ENCODE measurements around the gene UNK.

Gene UNK

GRCh38 chr17:75842963-75843576 is 58.5 kb downstream of the UNK start:
- DNase-seq = no peak
- Histone ChIP-seq H4K8ac (ENCODE audit: low read depth, low read length) (no peak overlapping the region), H3K9ac (ENCODE audit: low read length) (no peak overlapping the region), H3K27ac (ENCODE audit: low read depth, low read length) (no peak overlapping the region), H2AK5ac (ENCODE audit: low read length) (no peak overlapping the region), H3K79me2 (ENCODE audit: control insufficient read depth, insufficient read depth, low read length) (no peaks in the 10 kb centered on the region), H3K56ac (ENCODE audit: low read length) (no peak overlapping the region), H3K23ac (ENCODE audit: low read length) (no peak overlapping the region), H3K18ac (ENCODE audit: low read length) (no peak overlapping the region), H3K4me1 (ENCODE audit: control insufficient read depth, low read depth, low read length) (peaks cover 7% of the 10 kb centered on the region), H3K4me3 (ENCODE audit: low read length) (no peak overlapping the region), H2BK5ac (ENCODE audit: low read length) (no peak overlapping the region), H3K36me3 (ENCODE audit: control insufficient read depth, insufficient read depth, low read length) (peaks cover 5% of the 10 kb centered on the region), H3K4ac (ENCODE audit: low read depth, low read length) (no peak overlapping the region), H4K5ac (ENCODE audit: low read length) (no peak overlapping the region), H3K4me2 (ENCODE audit: low read length) (no peak overlapping the region), H2BK120ac (ENCODE audit: low read depth, low read length) (no peak overlapping the region), H3K27me3 (ENCODE audit: insufficient read depth, low read length, poor library complexity) (no peaks in the 10 kb centered on the region), H3K79me1 (ENCODE audit: low read length) (no peaks in the 10 kb centered on the region), H2BK15ac (replicated peaks; ENCODE audit: low read depth) (no peak overlapping the region)
- no CpG with 5 or more reads among the region's 22 CpGs for WGBS (ENCODE audit: extremely low coverage, insufficient coverage, low lambda C conversion rate)

GRCh38 chr17:75843577-75844529 is 59.2 kb downstream of the UNK start, which contains the start of gene UNC13D:
TSS of gene UNC13D (minus strand) at chr17:75844404. CDS start at chr17:75844337, 67 bp downstream.
- H4K8ac ChIP-seq (ENCODE audit: low read depth, low read length) = no peak within 1 kb of the TSS
- H3K4me1 ChIP-seq (ENCODE audit: control insufficient read depth, low read depth, low read length) = peaks cover 7% of the 10 kb centered on the region
- no peak within 1 kb of the TSS for H2AK5ac ChIP-seq (ENCODE audit: low read length)
- no peak within 1 kb of the TSS for H2BK120ac ChIP-seq (ENCODE audit: low read depth, low read length)
- no peak within 1 kb of the TSS for H3K4me3 ChIP-seq (ENCODE audit: low read length)
- no peak within 1 kb of the TSS for H2BK15ac ChIP-seq (replicated peaks; ENCODE audit: low read depth)
- DNase-seq = no peak
- no peak within 1 kb of the TSS for H2BK5ac ChIP-seq (ENCODE audit: low read length)
- H3K79me1 ChIP-seq (ENCODE audit: low read length) = no peaks in the 10 kb centered on the region
- no peaks in the 10 kb centered on the region for H3K79me2 ChIP-seq (ENCODE audit: control insufficient read depth, insufficient read depth, low read length)
- H3K27ac ChIP-seq (ENCODE audit: low read depth, low read length) = no peak within 1 kb of the TSS
- no peaks in the 10 kb centered on the region for H3K27me3 ChIP-seq (ENCODE audit: insufficient read depth, low read length, poor library complexity)
- peak within 1 kb of the TSS; percentile 64 for H3K56ac ChIP-seq (ENCODE audit: low read length)
- peak within 1 kb of the TSS; percentile 41 for H3K9ac ChIP-seq (ENCODE audit: low read length)
- H4K5ac ChIP-seq (ENCODE audit: low read length) = no peak within 1 kb of the TSS
- H3K36me3 ChIP-seq (ENCODE audit: control insufficient read depth, insufficient read depth, low read length) = peaks cover 6% of the 10 kb centered on the region
- no peak within 1 kb of the TSS for H3K23ac ChIP-seq (ENCODE audit: low read length)
- H3K18ac ChIP-seq (ENCODE audit: low read length) = no peak within 1 kb of the TSS
- no peak within 1 kb of the TSS for H3K4me2 ChIP-seq (ENCODE audit: low read length)
- WGBS (ENCODE audit: extremely low coverage, insufficient coverage, low lambda C conversion rate) = no CpG with 5 or more reads among the region's 35 CpGs
- H3K4ac ChIP-seq (ENCODE audit: low read depth, low read length) = peak within 1 kb of the TSS; percentile 18

- H3K18ac ChIP-seq (ENCODE audit: low read length) = no peak overlapping the region
- no peaks in the 10 kb centered on the region for H3K79me1 ChIP-seq (ENCODE audit: low read length)
- no peak overlapping the region for H3K4me3 ChIP-seq (ENCODE audit: low read length)
- peak overlapping the region; percentile 64 for H3K56ac ChIP-seq (ENCODE audit: low read length)
- H4K5ac ChIP-seq (ENCODE audit: low read length) = no peak overlapping the region
- no peak overlapping the region for H4K8ac ChIP-seq (ENCODE audit: low read depth, low read length)
- H3K4me1 ChIP-seq (ENCODE audit: control insufficient read depth, low read depth, low read length) = peaks cover 7% of the 10 kb centered on the region
- H2BK5ac ChIP-seq (ENCODE audit: low read length) = no peak overlapping the region
- DNase-seq = peak; percentile 66
- peaks cover 8% of the 10 kb centered on the region for H3K36me3 ChIP-seq (ENCODE audit: control insufficient read depth, insufficient read depth, low read length)
- WGBS (ENCODE audit: extremely low coverage, insufficient coverage, low lambda C conversion rate) = no CpG with 5 or more reads among the region's 14 CpGs
- peak overlapping the region; percentile 18 for H3K4ac ChIP-seq (ENCODE audit: low read depth, low read length)
- no peaks in the 10 kb centered on the region for H3K27me3 ChIP-seq (ENCODE audit: insufficient read depth, low read length, poor library complexity)
- H3K23ac ChIP-seq (ENCODE audit: low read length) = no peak overlapping the region
- no peak overlapping the region for H3K27ac ChIP-seq (ENCODE audit: low read depth, low read length)
- peak overlapping the region; percentile 41 for H3K9ac ChIP-seq (ENCODE audit: low read length)
- H3K79me2 ChIP-seq (ENCODE audit: control insufficient read depth, insufficient read depth, low read length) = no peaks in the 10 kb centered on the region
- H3K4me2 ChIP-seq (ENCODE audit: low read length) = no peak overlapping the region
- no peak overlapping the region for H2BK120ac ChIP-seq (ENCODE audit: low read depth, low read length)
- H2AK5ac ChIP-seq (ENCODE audit: low read length) = no peak overlapping the region
- no peak overlapping the region for H2BK15ac ChIP-seq (replicated peaks; ENCODE audit: low read depth)
Measured at GRCh38 chr17:75844530-75845057, 60.0 kb downstream of the UNK start.

- DNase-seq = peak; percentile 96
- Histone ChIP-seq H4K5ac (ENCODE audit: low read length) (no peak overlapping the region), H3K4me2 (ENCODE audit: low read length) (no peak overlapping the region), H3K18ac (ENCODE audit: low read length) (no peak overlapping the region), H2AK5ac (ENCODE audit: low read length) (no peak overlapping the region), H3K79me1 (ENCODE audit: low read length) (no peaks in the 10 kb centered on the region), H4K8ac (ENCODE audit: low read depth, low read length) (no peak overlapping the region), H3K56ac (ENCODE audit: low read length) (peak overlapping the region; percentile 64), H3K27ac (ENCODE audit: low read depth, low read length) (no peak overlapping the region), H3K36me3 (ENCODE audit: control insufficient read depth, insufficient read depth, low read length) (peaks cover 8% of the 10 kb centered on the region), H3K4me3 (ENCODE audit: low read length) (no peak overlapping the region), H3K9ac (ENCODE audit: low read length) (peak overlapping the region; percentile 41), H3K4me1 (ENCODE audit: control insufficient read depth, low read depth, low read length) (peaks cover 7% of the 10 kb centered on the region), H2BK15ac (replicated peaks; ENCODE audit: low read depth) (no peak overlapping the region), H3K4ac (ENCODE audit: low read depth, low read length) (peak overlapping the region; percentile 18), H3K23ac (ENCODE audit: low read length) (no peak overlapping the region), H3K27me3 (ENCODE audit: insufficient read depth, low read length, poor library complexity) (no peaks in the 10 kb centered on the region), H2BK5ac (ENCODE audit: low read length) (no peak overlapping the region), H2BK120ac (ENCODE audit: low read depth, low read length) (no peak overlapping the region), H3K79me2 (ENCODE audit: control insufficient read depth, insufficient read depth, low read length) (no peaks in the 10 kb centered on the region)
- WGBS (ENCODE audit: extremely low coverage, insufficient coverage, low lambda C conversion rate) = no CpG with 5 or more reads among the region's 21 CpGs
Measured at GRCh38 chr17:75845058-75845711, 60.6 kb downstream of the UNK start.

GRCh38 chr17:75845933-75846691 is 61.5 kb downstream of the UNK start:
- no peaks in the 10 kb centered on the region for H3K27me3 ChIP-seq (ENCODE audit: insufficient read depth, low read length, poor library complexity)
- no peak overlapping the region for H4K5ac ChIP-seq (ENCODE audit: low read length)
- H3K79me2 ChIP-seq (ENCODE audit: control insufficient read depth, insufficient read depth, low read length) = no peaks in the 10 kb centered on the region
- no peak overlapping the region for H3K9ac ChIP-seq (ENCODE audit: low read length)
- H3K4me2 ChIP-seq (ENCODE audit: low read length) = no peak overlapping the region
- H4K8ac ChIP-seq (ENCODE audit: low read depth, low read length) = no peak overlapping the region
- no peak overlapping the region for H3K4ac ChIP-seq (ENCODE audit: low read depth, low read length)
- no peak overlapping the region for H2BK120ac ChIP-seq (ENCODE audit: low read depth, low read length)
- peaks cover 7% of the 10 kb centered on the region for H3K4me1 ChIP-seq (ENCODE audit: control insufficient read depth, low read depth, low read length)
- peak; percentile 63 for DNase-seq
- no peak overlapping the region for H2AK5ac ChIP-seq (ENCODE audit: low read length)
- no peaks in the 10 kb centered on the region for H3K79me1 ChIP-seq (ENCODE audit: low read length)
- H2BK5ac ChIP-seq (ENCODE audit: low read length) = no peak overlapping the region
- no peak overlapping the region for H2BK15ac ChIP-seq (replicated peaks; ENCODE audit: low read depth)
- no peak overlapping the region for H3K18ac ChIP-seq (ENCODE audit: low read length)
- no peak overlapping the region for H3K23ac ChIP-seq (ENCODE audit: low read length)
- H3K4me3 ChIP-seq (ENCODE audit: low read length) = no peak overlapping the region
- no peak overlapping the region for H3K56ac ChIP-seq (ENCODE audit: low read length)
- WGBS (ENCODE audit: extremely low coverage, insufficient coverage, low lambda C conversion rate) = no CpG with 5 or more reads among the region's 22 CpGs
- peak overlapping the region; percentile 35 for H3K27ac ChIP-seq (ENCODE audit: low read depth, low read length)
- H3K36me3 ChIP-seq (ENCODE audit: control insufficient read depth, insufficient read depth, low read length) = peaks cover 8% of the 10 kb centered on the region

Data from mesendoderm (in vitro differentiated cells).